ENCODE data around the gene DDX56.

GRCh38 chr7:44568771-44569560 is 4.7 kb downstream of the DDX56 start:
- no peak for TF ChIP-seq CTCF (IDR thresholded peaks at IDR 0.05)
- TF ChIP-seq POLR2A (IDR thresholded peaks at IDR 0.05), result no peak
